NCI-H446 treated with DMSO at 0.1 percent for 48 hours (cell line): Measurements from ENCODE around the gene CNTNAP2.
"Not testable (repeated sequence)": the region's sequence is repeated elsewhere in the genome, so short reads cannot be mapped to it uniquely, and the experiment has no call there.

ENCODE experiments used
- DNase-seq: peaks from one replicate; lab custom pipeline; 2025; lab: John Stamatoyannopoulos, UW

Gene CNTNAP2

DNA sequence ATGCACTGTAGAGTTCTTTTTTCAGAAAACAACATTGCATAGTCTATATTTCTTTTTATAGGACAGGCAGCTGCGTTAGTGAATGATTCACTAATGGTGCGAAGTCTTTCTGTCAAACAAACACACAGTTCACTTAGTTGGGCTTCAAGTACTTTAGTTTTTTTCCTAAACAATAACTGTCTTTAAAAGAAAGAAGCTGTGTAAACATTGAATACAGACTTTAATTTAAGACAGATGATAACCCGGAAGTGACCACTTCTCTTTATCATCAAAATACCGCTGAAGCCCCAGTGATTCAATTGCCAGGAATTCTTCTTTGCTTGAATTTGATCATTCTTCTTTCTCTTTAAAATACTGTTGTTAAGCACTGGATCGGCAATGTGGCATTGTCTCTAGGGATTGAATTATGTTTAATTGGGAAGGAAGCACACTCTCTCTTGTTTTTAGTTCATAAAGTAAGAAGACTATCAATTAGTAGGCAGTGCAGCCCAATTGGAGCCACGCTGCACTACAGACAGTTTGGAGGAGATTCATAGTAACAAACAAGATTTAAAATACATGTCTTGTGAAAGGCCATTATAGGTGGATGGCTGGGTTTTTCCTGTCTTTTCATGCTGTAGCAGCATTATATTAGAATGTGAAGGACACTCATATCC lies 30.4 kb downstream of the CNTNAP2 start:
- DNase-seq: no peak

DNA sequence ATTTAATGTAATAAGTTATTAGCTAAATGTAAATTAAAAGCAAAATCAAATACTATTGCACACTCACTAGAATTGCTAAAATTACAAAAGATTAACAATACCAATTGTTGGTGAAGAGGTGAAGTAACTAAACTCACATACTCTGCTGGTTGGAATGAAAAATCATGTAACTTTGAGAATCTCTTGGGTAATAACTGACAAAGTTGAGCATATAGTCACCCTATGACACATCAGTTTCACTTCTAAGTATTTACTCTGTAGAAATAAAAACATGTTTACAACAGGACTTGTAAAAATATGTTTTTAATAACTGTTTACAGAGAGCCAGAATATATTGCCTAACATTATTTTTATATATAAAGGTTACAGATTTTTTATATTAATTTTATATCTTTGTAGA lies 33.6 kb downstream of the CNTNAP2 start:
- no peak for DNase-seq

GRCh38 chr7:146172112-146172511 lies 55.5 kb downstream of the CNTNAP2 start:
- DNase-seq: no peak

DNA sequence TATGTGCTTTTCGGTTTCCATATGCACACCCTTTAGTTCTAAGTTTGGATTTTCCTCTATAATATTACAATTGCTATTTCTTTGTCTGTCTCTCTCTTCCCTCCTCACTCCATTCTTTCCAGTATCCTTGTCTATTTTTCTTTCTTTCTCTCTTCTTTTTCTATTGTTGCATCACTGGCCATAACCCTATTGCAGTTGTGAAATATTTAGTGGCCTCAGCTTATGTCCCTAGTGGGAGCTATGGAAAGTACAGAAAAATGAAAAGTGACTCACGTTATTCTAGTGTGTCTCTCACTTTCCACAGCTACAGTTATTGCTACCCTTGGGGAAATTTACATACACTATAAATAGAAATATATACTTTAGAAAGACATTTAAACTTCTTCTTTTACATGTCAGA lies 59.1 kb downstream of the CNTNAP2 start:
- DNase-seq: no peak

DNA sequence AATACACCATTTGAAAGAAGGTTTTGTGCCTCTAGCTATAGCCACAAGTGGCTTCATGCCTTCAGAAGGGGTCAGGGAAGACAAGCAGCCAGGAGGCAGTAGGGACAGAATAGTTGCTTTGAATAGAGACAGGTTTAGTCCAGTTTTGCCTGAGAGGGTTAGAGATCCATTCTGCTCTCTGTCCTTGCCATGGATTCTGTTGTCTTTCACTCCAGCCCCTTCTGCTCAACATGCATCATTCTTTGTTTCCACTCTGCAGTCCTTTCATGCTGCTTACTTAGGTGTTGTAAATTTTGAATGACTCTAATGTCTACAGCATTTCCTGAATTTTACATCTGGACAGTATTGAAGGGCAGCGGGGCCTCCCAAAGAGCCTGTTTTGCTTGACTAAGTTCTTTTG lies 60.3 kb downstream of the CNTNAP2 start:
- DNase-seq: no peak

DNA sequence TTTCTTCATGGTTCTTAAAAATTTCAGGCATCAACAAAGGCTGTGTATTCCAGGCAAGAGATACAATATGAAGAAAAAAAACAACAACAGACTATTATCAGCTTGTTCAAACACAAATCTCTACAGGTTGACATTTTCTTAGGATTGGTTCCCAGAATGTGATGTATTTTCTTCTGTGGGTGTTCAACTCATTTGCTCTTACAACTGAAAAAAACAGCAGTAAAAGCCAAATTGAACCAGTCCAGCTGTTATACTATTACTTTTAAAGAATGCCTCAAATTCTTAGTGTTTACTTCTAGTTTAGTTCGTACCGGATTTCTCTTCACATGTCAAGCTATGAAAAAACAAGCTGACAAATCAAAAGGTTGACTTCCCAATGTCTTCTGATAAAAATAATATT lies 60.7 kb downstream of the CNTNAP2 start:
- no peak for DNase-seq

DNA sequence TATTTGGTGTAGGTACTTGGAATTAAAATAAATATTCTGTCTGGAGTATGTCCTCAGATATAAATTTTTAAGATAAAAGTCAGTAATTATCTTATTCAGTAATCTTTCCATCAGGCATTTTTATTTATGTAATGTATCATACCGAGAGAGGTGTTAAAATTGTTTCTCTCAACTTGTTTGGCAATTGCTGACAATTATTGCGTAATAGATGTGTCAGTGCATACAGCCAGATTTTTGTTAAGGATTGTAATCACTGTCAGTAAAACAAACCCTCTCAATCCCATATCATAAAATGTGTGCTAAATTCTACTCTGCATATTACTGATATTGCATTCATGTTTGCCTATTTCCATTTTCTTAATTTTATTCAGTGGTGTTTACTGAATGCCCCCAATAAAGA lies 69.2 kb downstream of the CNTNAP2 start:
- no peak for DNase-seq

DNA sequence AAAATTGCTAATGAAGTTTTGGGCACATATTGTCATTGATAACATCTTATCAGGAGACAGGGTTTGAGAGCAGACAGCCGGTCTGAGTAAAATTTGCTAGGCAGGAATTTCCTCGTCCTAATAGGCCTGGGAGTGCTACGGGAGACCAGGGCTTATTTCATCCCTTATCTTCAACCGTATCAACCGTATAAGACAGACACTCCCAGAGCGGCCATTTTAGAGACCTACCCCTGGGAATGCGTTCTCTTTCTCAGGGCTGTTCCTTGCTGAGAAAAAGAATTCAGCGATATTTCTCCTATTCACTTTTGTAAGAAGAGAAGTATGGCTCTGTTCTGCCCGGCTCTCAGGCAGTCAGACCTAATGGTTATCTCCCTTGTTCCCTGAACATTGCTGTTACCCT lies 74.8 kb downstream of the CNTNAP2 start:
- not testable (repeated sequence) for DNase-seq

GRCh38 chr7:146201945-146202344 lies 85.3 kb downstream of the CNTNAP2 start:
- no peak for DNase-seq

DNA sequence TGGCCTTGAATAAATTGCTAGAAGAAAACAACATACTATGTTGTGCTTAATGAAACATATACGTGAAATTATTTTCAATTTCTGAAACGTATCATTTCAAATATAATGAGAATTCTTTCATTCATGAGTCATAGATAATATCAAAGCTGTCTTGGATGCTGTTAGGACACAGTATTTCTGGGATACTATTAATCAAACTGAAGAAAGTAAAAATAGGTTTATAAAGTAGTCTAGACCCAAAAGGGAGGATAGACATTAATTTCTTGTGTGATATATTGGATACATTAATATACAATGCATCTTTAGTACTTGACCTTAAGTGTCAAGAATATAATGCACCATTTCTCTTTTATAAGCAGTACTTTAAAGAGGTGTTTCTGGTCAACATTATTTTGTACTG lies 89.7 kb downstream of the CNTNAP2 start:
- DNase-seq: no peak

- DNase-seq: peak; percentile 42
Measured at GRCh38 chr7:146208492-146208891, 91.9 kb downstream of the CNTNAP2 start.

DNA sequence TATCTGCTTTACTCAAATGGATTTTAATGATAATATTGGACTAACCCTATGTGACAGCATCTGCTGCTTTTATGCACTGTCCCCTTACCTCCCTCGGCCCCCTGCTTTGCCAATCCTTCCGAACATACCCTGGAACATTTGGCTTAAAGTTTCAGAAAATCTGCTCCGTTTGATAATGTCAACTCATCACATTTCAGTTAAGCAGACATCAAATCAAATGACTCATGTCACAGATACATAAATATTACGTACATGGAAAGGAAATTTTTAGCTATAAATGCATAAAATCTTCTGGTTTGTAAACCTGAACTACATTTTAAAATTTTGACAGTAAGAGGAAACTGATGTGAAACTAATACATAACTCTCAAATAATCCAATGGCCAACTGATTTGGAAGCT lies 98.2 kb downstream of the CNTNAP2 start:
- no peak for DNase-seq

- no peak for DNase-seq
Measured at GRCh38 chr7:146216396-146217041, 99.9 kb downstream of the CNTNAP2 start.

- DNase-seq: no peak
Measured at GRCh38 chr7:146223851-146224250, 107.2 kb downstream of the CNTNAP2 start.

DNA sequence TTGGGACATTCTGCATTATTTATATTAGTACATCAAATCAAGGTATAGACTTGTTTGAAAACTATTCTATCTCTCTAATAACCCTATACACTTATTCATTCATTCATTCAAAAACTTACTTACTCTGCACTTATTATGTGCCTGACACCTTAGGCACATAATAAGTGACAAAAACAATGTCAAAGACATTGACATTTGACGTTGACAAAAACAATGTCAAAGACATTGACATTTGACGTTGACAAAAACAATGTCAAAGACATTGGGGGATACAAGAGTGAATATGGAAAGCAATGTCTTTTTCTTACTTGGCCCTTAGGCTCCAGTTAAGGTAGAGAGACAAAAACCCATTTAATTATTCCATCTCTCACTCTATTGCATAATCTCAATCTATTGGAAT lies 116.0 kb downstream of the CNTNAP2 start:
- no peak for DNase-seq

GRCh38 chr7:146235195-146235594 lies 118.6 kb downstream of the CNTNAP2 start:
- peak; percentile 48 for DNase-seq

GRCh38 chr7:146242661-146243060 lies 126.1 kb downstream of the CNTNAP2 start:
- DNase-seq: no peak

- not testable (repeated sequence) for DNase-seq
Measured at GRCh38 chr7:146247991-146248390, 131.4 kb downstream of the CNTNAP2 start.

- not testable (repeated sequence) for DNase-seq
Measured at GRCh38 chr7:146248744-146249143, 132.1 kb downstream of the CNTNAP2 start.

DNA sequence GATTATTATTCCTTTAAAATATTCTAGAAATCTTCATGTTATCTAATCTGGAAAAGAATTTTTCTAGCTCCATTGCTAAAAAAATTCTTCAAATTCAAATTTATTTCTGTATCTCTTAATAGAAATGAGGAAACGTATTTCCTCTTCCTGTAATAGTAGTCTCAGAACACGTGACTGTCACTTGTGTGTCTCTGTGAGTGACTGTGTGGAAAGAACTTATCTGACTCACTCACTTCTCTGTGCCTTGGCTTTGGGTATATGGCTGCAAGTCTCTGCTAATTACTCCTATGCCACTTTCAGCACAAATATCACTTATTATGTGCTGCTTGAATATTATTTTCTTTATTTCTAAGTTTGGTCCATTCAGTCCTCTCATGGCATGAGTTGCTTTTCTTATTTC lies 132.7 kb downstream of the CNTNAP2 start:
- no peak for DNase-seq

GRCh38 chr7:146255609-146256008 lies 139.0 kb downstream of the CNTNAP2 start:
- no peak for DNase-seq

DNA sequence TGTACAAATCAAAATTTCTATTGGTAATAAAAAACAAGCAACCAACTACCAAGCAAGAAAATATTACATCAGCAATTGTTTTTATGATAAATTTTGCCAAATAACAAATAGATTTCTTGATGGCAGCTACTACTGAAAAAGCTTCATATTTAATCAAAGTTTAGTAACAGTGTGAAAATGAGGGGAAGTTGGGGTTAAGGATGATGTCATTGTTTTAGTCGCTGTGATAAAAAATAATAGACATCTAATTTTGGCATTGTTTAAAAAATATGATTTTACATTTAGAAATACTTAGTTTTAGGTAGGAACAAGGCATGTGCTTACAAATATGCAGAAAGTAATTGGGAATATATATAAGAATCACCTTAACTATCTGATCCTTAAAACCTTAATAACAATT lies 145.9 kb downstream of the CNTNAP2 start:
- DNase-seq: no peak

DNA sequence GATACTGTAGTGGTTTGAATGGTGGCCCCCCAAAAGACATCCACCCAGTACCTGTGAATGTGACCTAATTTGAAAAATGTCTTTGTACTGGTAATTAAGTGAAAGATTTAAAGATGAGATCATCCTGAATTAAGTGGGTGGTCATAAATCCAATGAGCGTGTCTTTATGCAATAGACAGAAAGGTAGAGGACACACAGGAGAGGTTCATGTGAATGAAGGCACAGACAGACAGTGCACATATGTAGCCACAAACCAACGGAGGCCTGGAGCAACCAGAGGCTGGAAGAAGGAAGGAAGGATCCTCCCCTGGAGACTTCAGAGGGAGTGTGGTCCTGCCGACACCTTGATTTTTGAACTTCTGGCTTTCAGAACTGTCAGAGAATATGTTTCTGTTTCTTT lies 160.3 kb downstream of the CNTNAP2 start:
- no peak for DNase-seq

DNA sequence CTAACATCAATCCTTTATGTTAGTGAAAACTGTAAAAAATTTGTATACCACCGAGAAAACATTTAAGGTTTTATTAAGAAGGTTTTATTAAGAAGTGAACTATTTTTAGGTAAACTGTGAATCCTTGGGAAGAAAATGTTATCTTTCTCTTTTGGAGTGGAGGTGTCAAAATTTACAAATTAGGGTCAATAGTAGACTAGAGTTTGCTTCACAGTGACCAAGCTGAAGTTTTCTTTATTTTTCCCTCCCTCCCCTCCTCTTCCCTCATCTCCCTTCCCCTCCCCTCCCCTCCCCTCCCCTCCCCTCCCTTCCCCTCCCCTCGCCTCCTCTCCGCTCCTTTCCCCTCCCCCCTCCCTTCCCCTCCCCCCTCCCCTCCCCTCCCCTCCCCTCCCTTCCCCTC lies 168.8 kb downstream of the CNTNAP2 start:
- DNase-seq: no peak
